Kidney epithelial cell (primary cell): ENCODE data around the gene STK32A. TPM values are rescaled to one million over a fixed set of nuclear protein-coding genes. Genes with fewer than 3 reads are reported as not detected.

Source experiments
- DNase-seq: peaks from one replicate; pipeline ENCODE4 v3.0.0-alpha.2; 2010; ENCODE audit warnings: low read depth
- H3K27me3 ChIP-seq: 2 replicates; pipeline ENCODE4 v1.6.0; 2011; ENCODE audit warnings: low read length; ENCODE audit not compliant: control insufficient read depth, insufficient read depth
- H3K36me3 ChIP-seq: 2 replicates; pipeline ENCODE4 v1.5.1; 2011; ENCODE audit warnings: low read length; ENCODE audit not compliant: control insufficient read depth, insufficient read depth
- H3K4me3 ChIP-seq: 2 replicates; pipeline ENCODE4 v1.5.1; 2011; ENCODE audit warnings: low read depth, mild to moderate bottlenecking, control low read depth, low read length
- total RNA-seq: library from RNA; depleted of rRNA; stranded (reverse); fragments of >200 nt; gene quantifications from 2 replicates; pipeline ENCODE4 v1.2.3, GENCODE V29; 2015
- TF ChIP-seq, protein P1 (sequence below): IDR thresholded peaks from 2 replicates; pipeline ENCODE4 v1.5.1; 2011; ENCODE audit warnings: mild to moderate bottlenecking, moderate library complexity, low read length, control low read depth, inconsistent platforms; ENCODE audit not compliant: insufficient read depth, poor library complexity, severe bottlenecking

The STK32A gene
- 2.9 and 3.7 TPM in 2 replicates for total RNA-seq

DNA sequence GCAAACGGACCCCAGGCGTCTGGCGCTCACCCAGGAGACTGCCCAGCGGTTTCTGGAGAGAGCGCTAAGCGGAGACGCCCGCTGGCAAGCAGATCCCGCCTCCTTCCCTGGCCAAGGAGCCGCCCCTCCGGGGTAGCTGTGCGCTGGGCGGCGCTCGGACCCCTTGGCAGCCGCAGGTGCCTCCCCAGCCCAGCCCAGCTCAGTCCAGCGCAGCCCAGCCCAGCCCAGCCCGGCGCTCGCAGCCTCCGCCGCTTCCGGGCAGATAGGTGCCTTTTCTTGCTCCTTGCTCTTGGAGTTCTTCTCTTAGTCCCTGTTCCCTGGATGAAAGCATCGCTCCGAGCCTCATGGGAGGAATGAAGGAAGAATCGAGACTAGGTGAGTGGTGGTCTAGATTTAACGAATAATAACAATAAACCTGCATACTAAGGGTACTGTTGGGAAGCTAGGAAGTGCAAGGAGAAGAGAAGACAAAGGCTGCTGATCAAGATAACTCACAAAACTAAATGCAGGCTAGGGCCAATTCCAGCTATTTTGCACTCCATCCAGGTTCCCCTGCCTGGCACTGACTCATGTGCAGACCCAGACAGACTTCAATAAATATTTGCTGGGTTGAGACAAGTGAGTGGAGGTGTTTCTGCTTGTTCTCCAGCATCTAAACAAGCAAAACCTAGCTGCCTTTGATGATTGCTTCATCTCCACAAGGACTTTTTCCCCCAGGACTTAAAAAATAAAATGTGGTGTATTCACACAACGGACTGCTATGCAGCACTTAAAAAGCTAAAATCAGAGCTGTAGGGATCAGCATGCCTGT is at the start of gene STK32A:
Gene STK32A, plus strand, starts transcription at position 202 of the 811 bp plus-strand sequence. CDS start 4,609 bp downstream, outside the sequence.
- DNase-seq = peak; percentile 4
- TF ChIP-seq, protein P1, sequence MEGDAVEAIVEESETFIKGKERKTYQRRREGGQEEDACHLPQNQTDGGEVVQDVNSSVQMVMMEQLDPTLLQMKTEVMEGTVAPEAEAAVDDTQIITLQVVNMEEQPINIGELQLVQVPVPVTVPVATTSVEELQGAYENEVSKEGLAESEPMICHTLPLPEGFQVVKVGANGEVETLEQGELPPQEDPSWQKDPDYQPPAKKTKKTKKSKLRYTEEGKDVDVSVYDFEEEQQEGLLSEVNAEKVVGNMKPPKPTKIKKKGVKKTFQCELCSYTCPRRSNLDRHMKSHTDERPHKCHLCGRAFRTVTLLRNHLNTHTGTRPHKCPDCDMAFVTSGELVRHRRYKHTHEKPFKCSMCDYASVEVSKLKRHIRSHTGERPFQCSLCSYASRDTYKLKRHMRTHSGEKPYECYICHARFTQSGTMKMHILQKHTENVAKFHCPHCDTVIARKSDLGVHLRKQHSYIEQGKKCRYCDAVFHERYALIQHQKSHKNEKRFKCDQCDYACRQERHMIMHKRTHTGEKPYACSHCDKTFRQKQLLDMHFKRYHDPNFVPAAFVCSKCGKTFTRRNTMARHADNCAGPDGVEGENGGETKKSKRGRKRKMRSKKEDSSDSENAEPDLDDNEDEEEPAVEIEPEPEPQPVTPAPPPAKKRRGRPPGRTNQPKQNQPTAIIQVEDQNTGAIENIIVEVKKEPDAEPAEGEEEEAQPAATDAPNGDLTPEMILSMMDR = peak; percentile 17
- peak within 1 kb of the TSS; percentile 57 for H3K4me3 ChIP-seq
- peaks cover 3% of the 10 kb centered on the region for H3K27me3 ChIP-seq
- H3K36me3 ChIP-seq = no peaks in the 10 kb centered on the region

DNA sequence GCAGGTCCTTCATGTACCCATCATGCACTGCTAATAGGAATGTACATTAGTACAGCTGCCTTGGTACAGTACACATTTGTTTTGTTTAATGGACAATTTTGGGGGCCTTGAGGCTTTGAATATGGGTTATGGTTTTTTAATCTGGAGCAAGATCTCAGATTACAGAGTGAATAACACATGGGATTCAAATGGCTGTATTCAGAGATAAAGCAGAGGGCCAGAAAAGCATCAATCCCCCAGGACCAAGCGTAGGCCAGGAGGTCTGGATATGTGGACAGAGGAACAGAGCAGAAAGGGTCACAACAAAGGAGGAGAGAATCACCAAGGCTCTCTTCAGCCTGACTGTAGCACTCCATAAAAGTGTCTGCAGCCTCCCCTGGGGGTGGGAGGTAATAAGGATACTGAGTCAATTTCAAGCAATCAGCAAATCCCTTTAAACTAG is 47.7 kb upstream of the STK32A start:
- Histone ChIP-seq H3K27me3 (no peaks in the 10 kb centered on the region), H3K4me3 (no peak overlapping the region), H3K36me3 (no peaks in the 10 kb centered on the region)
- DNase-seq = no peak
- TF ChIP-seq, protein P1 = no peak

DNA sequence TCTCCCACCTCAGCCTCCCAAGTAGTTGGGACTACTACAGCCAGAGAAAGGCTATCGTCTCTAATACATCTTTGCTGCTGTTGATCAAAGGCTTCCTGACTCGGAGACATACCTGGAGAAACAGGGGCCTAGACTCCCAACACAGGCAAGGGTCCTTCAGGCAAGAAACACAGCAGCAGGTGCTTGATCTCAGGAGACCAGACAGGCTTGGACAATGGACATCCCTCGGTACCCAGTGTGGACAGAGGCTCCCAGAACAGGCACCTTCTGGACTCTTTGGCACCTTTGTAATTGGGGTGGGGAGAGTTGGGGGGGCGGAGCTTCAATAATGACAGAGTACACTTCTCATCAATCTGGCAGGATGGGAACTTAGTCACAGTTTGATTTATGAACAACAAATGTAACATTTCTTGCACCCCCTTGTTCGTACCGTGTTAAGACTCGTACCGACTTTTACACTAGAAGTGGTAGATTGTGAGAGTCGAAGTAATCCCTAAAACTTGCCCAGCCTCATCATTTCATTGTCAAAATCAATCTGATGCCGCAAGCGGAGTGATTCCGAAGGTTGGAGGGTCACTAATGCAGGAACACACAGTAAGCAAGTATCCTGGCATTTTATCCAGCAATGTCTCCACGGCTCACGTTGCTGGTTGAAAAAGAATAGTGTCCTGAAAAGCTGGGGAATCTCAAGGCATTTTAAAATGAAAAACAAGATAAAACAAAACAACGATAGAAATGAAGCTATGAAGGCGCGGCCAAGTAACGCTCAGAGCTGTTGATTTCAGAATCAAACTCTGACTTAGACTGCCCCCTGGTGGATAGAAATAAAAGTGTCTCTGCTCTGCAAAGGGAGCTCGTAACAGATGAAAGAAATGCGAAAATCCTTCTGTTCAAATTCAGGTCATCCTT is 46.4 kb upstream of the STK32A start:
- TF ChIP-seq, protein P1 = peak; percentile 63
- Histone ChIP-seq H3K4me3 (no peak overlapping the region), H3K27me3 (no peaks in the 10 kb centered on the region), H3K36me3 (no peaks in the 10 kb centered on the region)
- DNase-seq = no peak

DNA sequence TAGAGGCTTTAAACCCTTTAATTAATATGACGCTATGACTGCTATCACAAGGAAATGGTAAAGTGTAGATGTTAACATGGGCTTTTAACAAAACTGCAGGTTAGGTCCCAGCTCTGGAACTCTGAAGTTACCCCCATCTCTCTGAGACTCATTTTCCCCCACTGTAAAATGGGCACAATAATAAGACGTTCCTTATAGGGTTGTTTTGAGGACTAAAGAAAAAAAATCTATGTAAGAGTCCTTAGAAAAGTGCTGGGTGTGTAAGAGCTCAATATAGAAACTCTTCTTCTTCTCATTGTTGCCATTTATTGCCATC is 45.8 kb upstream of the STK32A start:
- H3K36me3 ChIP-seq = no peaks in the 10 kb centered on the region
- TF ChIP-seq, protein P1 = no peak
- no peak overlapping the region for H3K4me3 ChIP-seq
- H3K27me3 ChIP-seq = no peaks in the 10 kb centered on the region
- no peak for DNase-seq

DNA sequence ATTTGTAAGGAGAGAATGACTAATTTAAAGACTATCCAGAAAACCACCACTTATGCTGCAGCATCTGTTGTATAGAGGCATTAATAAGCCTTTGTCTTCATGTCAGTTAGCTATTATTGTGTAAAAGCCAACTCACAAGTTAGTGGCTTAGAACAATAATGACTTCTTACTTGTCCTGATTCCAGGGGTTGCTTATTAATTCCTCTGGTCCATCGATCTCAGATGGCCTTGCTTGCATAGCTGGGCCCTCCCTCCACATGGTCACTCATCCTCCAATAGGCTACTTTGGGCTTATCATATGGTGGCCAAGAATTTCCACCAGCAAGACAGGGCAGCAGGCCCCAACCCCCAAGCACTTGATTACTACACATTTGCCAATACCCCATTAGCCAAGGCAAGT is 44.5 kb upstream of the STK32A start:
- TF ChIP-seq, protein P1 = no peak
- Histone ChIP-seq H3K27me3 (no peaks in the 10 kb centered on the region), H3K36me3 (no peaks in the 10 kb centered on the region), H3K4me3 (no peak overlapping the region)
- peak; percentile 69 for DNase-seq
